Endothelial cell of umbilical vein (primary cell): ENCODE data around the gene GPR158.

Experiments
- JUN ChIP-seq: IDR thresholded peaks from 2 replicates; pipeline ENCODE4 v1.6.1; 2011; ENCODE audit warnings: borderline replicate concordance, low read depth; ENCODE audit not compliant: insufficient read length, insufficient read depth
- POLR2A ChIP-seq: IDR thresholded peaks from 2 replicates; pipeline ENCODE4 v1.6.1; 2012; ENCODE audit warnings: low read depth, mild to moderate bottlenecking, control low read depth, low read length

DNA sequence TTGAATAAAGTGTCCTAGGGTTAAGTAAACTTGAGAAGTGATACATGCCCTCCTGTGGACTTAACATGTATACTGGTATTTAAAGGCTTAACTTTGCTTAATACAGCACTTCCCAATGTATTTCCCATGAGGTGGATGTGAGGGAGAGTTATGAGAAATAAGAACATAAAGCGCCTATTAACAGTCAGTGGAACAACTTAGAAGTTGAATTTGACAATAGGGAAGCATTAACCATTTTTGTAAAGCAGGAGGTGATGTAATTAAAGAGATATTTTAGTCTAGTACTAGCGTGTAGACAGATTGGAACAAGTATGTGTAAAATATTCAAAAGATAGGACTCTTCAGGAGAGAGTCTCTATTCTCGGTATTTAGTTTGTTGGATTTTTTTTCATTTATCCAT, 322.4 kb downstream of the GPR158 start:
- no peak for TF ChIP-seq JUN
- TF ChIP-seq POLR2A, result no peak
